CD4-positive, alpha-beta T cell (primary cell): ENCODE measurements around the gene HIP1. TPM values are rescaled to one million over a fixed set of nuclear protein-coding genes. Genes with fewer than 3 reads are reported as not detected.
"Not testable (repeated sequence)": the region's sequence is repeated elsewhere in the genome, so short reads cannot be mapped to it uniquely, and the experiment has no call there.

Source experiments
- ATAC-seq: fragments of 200-7000 bp; cut with Tn5 transposase; one replicate; pipeline ENCODE4 v1.10.0; 2022; ENCODE audit warnings: mild to moderate bottlenecking; ENCODE audit not compliant: poor library complexity
- CTCF ChIA-PET: fragments of 350-600 bp; sonication (Branson Sonifier 250); formaldehyde crosslinking; loops from one replicate; lab custom pipeline; 2021; ENCODE audit warnings: antibody characterized with exemption, inconsistent platforms; lab: Charles Lee
- POLR2A ChIA-PET: fragments of 350-600 bp; sonication (Branson Sonifier 250); formaldehyde crosslinking; loops from one replicate; lab custom pipeline; 2021; ENCODE audit warnings: antibody characterized with exemption, inconsistent platforms; lab: Charles Lee
- DNase-seq, 14 experiments: peaks; one replicate each; pipeline ENCODE4 v3.0.0-alpha.2; 2013 to 2020; ENCODE audit warnings: mixed read lengths in 2 of 14
- H3K27ac ChIP-seq, 2 donors: one replicate each; pipeline versions ENCODE4 v1.5.1 to v1.7.0; 2013; ENCODE audit warnings: low read length in 2 of 2, low read depth in 1 of 2, mild to moderate bottlenecking in 1 of 2
- H3K27me3 ChIP-seq, 2 experiments: 1 replicate in 1 of 2; 2 replicates in 1 of 2; pipeline versions ENCODE4 v1.6.1 to v1.7.0; 2013; ENCODE audit warnings: low read length in 2 of 2, control low read depth in 1 of 2, mild to moderate bottlenecking in 1 of 2, moderate library complexity in 1 of 2; ENCODE audit not compliant: insufficient read depth in 2 of 2, control insufficient read depth in 1 of 2
- H3K36me3 ChIP-seq: one replicate; pipeline ENCODE4 v1.6.1; 2013; ENCODE audit warnings: low read length, control low read depth; ENCODE audit not compliant: insufficient read depth
- H3K4me1 ChIP-seq: one replicate; pipeline ENCODE4 v1.6.1; 2013; ENCODE audit warnings: low read length, control low read depth; ENCODE audit not compliant: insufficient read depth
- H3K4me3 ChIP-seq: one replicate; pipeline ENCODE4 v1.5.1; 2013; ENCODE audit warnings: mild to moderate bottlenecking, low read length, moderate library complexity
- H3K9me3 ChIP-seq, 2 experiments: 1 replicate in 1 of 2; 2 replicates in 1 of 2; pipeline versions ENCODE4 v1.6.1 to v1.7.0; 2013; ENCODE audit warnings: low read length in 2 of 2, mild to moderate bottlenecking in 2 of 2, control low read depth in 1 of 2, moderate library complexity in 1 of 2; ENCODE audit not compliant: control insufficient read depth in 1 of 2, insufficient read depth in 1 of 2
- H3K27ac Mint-ChIP-seq: one replicate; pipeline ENCODE4 v1.8.0; 2020; ENCODE audit warnings: mixed read lengths
- H3K27me3 Mint-ChIP-seq: one replicate; pipeline ENCODE4 v1.8.0; 2021; ENCODE audit warnings: mixed read lengths
- H3K36me3 Mint-ChIP-seq: one replicate; pipeline ENCODE4 v1.8.0; 2021; ENCODE audit warnings: low read depth, mixed read lengths
- H3K4me1 Mint-ChIP-seq: one replicate; pipeline ENCODE4 v1.8.0; 2021; ENCODE audit warnings: low read depth, mixed read lengths
- H3K4me3 Mint-ChIP-seq: one replicate; pipeline ENCODE4 v1.8.0; 2020; ENCODE audit warnings: mild to moderate bottlenecking, mixed read lengths
- H3K9me3 Mint-ChIP-seq: one replicate; pipeline ENCODE4 v1.8.0; 2020; ENCODE audit warnings: mixed read lengths
- CTCF ChIP-seq: fragments of 200-600 bp; IDR thresholded peaks from one replicate; pipeline ENCODE4 v1.8.0; 2022; ENCODE audit warnings: antibody characterized with exemption, mild to moderate bottlenecking
- intact Hi-C, 2 experiments: fragments of 100-400 bp; cut with DNase I in 1 of 2; cut with micrococcal nuclease in 1 of 2; formaldehyde crosslinking; loops; one replicate each; pipeline versions ENCODE4 v1.15.1 to v1.9.0; 2023 to 2025; cut with DNase I, micrococcal nuclease
- total RNA-seq, 174 experiments: library from RNA in 2 of 174; stranded (reverse) in 2 of 174; gene quantifications; one replicate each; pipeline ENCODE4 v1.2.3 and lab custom pipeline; 2021 to 2026

The HIP1 gene
- total RNA-seq, 2 experiments from 2014 or later, result 1.5 to 1.7 TPM

GRCh38 chr7:75723444-75723843 is 15.3 kb downstream of the HIP1 start:
- H3K4me1 ChIP-seq, result peaks cover 13% of the 10 kb centered on the region
- no peak overlapping the region for H3K4me3 ChIP-seq
- ChIA-PET POLR2A (no interaction called here), CTCF (no interaction called here)
- Mint-ChIP-seq H3K36me3 (no peaks in the 10 kb centered on the region), H3K27ac (no peak overlapping the region), H3K4me1 (peaks cover 7% of the 10 kb centered on the region), H3K27me3 (no peaks in the 10 kb centered on the region), H3K4me3 (no peak overlapping the region), H3K9me3 (no peaks in the 10 kb centered on the region)
- H3K36me3 ChIP-seq, result no peaks in the 10 kb centered on the region
- no peaks in the 10 kb centered on the region for H3K9me3 ChIP-seq
- ATAC-seq (no peak), DNase-seq (no peak)
- no peak for TF ChIP-seq CTCF
- intact Hi-C loops, result no loop called here
- no peaks in the 10 kb centered on the region for H3K27me3 ChIP-seq
- no peak overlapping the region for H3K27ac ChIP-seq

- H3K4me3 ChIP-seq, result no peak overlapping the region
- H3K4me1 ChIP-seq, result peaks cover 4% of the 10 kb centered on the region
- no peaks in the 10 kb centered on the region for H3K9me3 ChIP-seq
- H3K27ac Mint-ChIP-seq, result no peak overlapping the region
- no peak overlapping the region for H3K4me3 Mint-ChIP-seq
- ChIA-PET CTCF (no interaction called here), POLR2A (no interaction called here)
- DNase-seq (no peak), ATAC-seq (no peak)
- intact Hi-C loops, result no loop called here
- no peaks in the 10 kb centered on the region for H3K4me1 Mint-ChIP-seq
- H3K36me3 Mint-ChIP-seq, result no peaks in the 10 kb centered on the region
- H3K36me3 ChIP-seq, result no peaks in the 10 kb centered on the region
- H3K27ac ChIP-seq, result no peak overlapping the region
- no peak for TF ChIP-seq CTCF
- H3K27me3 ChIP-seq, result no peaks in the 10 kb centered on the region
- no peaks in the 10 kb centered on the region for H3K27me3 Mint-ChIP-seq
- no peaks in the 10 kb centered on the region for H3K9me3 Mint-ChIP-seq
These were observed 16.4 kb downstream of the HIP1 start for GRCh38 chr7:75722373-75722772.

- POLR2A ChIA-PET, CTCF ChIA-PET, H3K27ac ChIP-seq, ATAC-seq, H3K27me3 ChIP-seq, H3K4me1 ChIP-seq, H3K4me1 Mint-ChIP-seq, H3K27me3 Mint-ChIP-seq, H3K9me3 ChIP-seq, H3K36me3 Mint-ChIP-seq, H3K4me3 Mint-ChIP-seq, intact Hi-C loops, H3K36me3 ChIP-seq, H3K27ac Mint-ChIP-seq, DNase-seq, H3K4me3 ChIP-seq, H3K9me3 Mint-ChIP-seq: not testable (repeated sequence)
These were observed 16.8 kb downstream of the HIP1 start for GRCh38 chr7:75721922-75722321.

- CTCF ChIA-PET, result no interaction called here
- no peak overlapping the region for H3K4me3 Mint-ChIP-seq
These were observed 17.3 kb downstream of the HIP1 start for GRCh38 chr7:75721426-75721825.

More at GRCh38 chr7:75721426-75721825, 17.3 kb downstream of the HIP1 start:
- H3K4me1 Mint-ChIP-seq, result no peaks in the 10 kb centered on the region
- no peaks in the 10 kb centered on the region for H3K27me3 Mint-ChIP-seq
- H3K9me3 ChIP-seq, result no peaks in the 10 kb centered on the region
- H3K4me1 ChIP-seq, result no peaks in the 10 kb centered on the region
- H3K36me3 Mint-ChIP-seq, result no peaks in the 10 kb centered on the region
- no peak for ATAC-seq
- H3K27ac Mint-ChIP-seq, result no peak overlapping the region
- DNase-seq, result no peak
- intact Hi-C loops, result no loop called here
- no peaks in the 10 kb centered on the region for H3K36me3 ChIP-seq
- POLR2A ChIA-PET, result no interaction called here
- H3K9me3 Mint-ChIP-seq, result no peaks in the 10 kb centered on the region
- no peak for TF ChIP-seq CTCF
- no peak overlapping the region for H3K27ac ChIP-seq
- H3K4me3 ChIP-seq, result no peak overlapping the region
- H3K27me3 ChIP-seq, result no peaks in the 10 kb centered on the region
